Astrocyte of the cerebellum (primary cell): Measurements from ENCODE around the gene UBE2E3.

Experiments used
- DNase-seq: peaks from one replicate; pipeline ENCODE4 v3.0.0-alpha.2; 2011; ENCODE audit warnings: low read depth
- H3K4me3 ChIP-seq: 2 replicates; pipeline ENCODE4 v1.5.1; 2011; ENCODE audit warnings: mild to moderate bottlenecking, low read depth, low read length, moderate library complexity
- CTCF ChIP-seq: IDR thresholded peaks from 2 replicates; pipeline ENCODE4 v1.5.1; 2012; ENCODE audit warnings: low read length, low read depth, moderate library complexity, mild to moderate bottlenecking; ENCODE audit errors: missing control alignments
- in situ Hi-C: cut with HindIII; loops from 2 replicates; pipeline ENCODE4 v1.10.0; 2017; ENCODE audit warnings: low sequenced_read_pairs

UBE2E3 gene

GRCh38 chr2:180999274-180999964 is 19.0 kb downstream of the UBE2E3 start:
- H3K4me3 ChIP-seq = no peak overlapping the region
- no peak for DNase-seq
- TF ChIP-seq CTCF = no peak
- in situ Hi-C loops = no loop called here

- no peak for DNase-seq
- no peak overlapping the region for H3K4me3 ChIP-seq
- TF ChIP-seq CTCF = no peak
- in situ Hi-C loops = no loop called here
Observed at GRCh38 chr2:181004647-181005325, 24.4 kb downstream of the UBE2E3 start.

- H3K4me3 ChIP-seq = no peak overlapping the region
- no peak for TF ChIP-seq CTCF
- in situ Hi-C loops = no loop called here
- no peak for DNase-seq
Observed at GRCh38 chr2:181005326-181005655, 24.9 kb downstream of the UBE2E3 start.

- no peak overlapping the region for H3K4me3 ChIP-seq
- DNase-seq = no peak
- in situ Hi-C loops = no loop called here
- no peak for TF ChIP-seq CTCF
Observed at GRCh38 chr2:181005809-181006208, 25.4 kb downstream of the UBE2E3 start.

- TF ChIP-seq CTCF = no peak
- in situ Hi-C loops = no loop called here
Observed at GRCh38 chr2:181007086-181007837, 26.9 kb downstream of the UBE2E3 start.

GRCh38 chr2:181008407-181008806 is 28.0 kb downstream of the UBE2E3 start:
- no peak for TF ChIP-seq CTCF
- no peak for DNase-seq
- no peak overlapping the region for H3K4me3 ChIP-seq
- in situ Hi-C loops = no loop called here

More at GRCh38 chr2:181007086-181007837, 26.9 kb downstream of the UBE2E3 start:
- no peak overlapping the region for H3K4me3 ChIP-seq
- DNase-seq = no peak
